ENCODE measurements around the gene FAM13B. TPM values are rescaled to one million over a fixed set of nuclear protein-coding genes. Genes with fewer than 3 reads are reported as not detected.

Gene FAM13B
- total and polyA plus RNA-seq, 10 of the 15 experiments (the other 5 are each of a cell fraction or from before 2014, with no cell fraction given), result 3.6 to 30.0 (median 20.3) TPM

DNA sequence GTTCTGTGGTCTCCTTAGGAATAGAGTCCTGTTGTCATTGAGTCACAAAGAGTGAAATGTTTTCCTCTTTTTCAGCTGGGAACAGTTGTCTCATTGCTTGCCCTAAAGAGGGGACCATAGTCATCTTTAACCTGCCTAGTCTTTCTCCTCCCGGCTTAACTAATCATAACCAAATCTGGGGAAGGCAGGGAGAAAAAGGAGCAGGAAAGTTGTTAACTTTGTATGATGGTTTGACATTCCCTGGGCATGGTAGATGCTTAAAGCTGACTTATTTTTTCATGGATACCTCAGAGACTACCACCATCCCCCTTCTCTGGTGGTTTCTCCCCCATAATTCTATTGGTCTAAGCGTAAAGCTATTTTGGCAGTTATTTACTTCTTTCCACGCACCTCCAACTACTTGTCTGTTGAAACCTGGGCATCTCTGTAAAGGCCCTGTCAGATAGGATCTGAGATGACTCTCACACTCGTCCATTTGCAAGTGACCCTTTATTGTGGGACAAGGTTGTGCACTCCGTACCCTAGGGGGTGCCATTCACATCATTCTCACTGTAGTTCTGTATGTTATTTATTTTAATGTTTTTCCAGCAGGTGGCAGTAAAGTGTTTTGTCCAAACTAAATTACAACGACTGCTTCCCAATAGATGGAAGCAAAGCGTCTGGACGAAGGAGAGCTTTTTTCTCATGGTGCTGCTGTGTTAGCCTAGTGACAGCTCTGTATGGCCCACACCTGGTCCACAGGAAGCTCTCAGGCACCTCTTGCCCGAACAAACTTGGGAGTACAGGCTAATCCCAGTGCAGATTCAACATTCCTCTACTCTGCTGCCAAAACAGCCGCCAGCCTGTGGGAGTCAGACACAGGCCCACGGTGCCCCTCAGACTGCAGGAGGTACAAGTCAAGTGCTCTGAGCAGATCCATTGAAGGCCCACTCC lies 3.0 kb upstream of the FAM13B start (continued):
- TF ChIP-seq, protein P1, sequence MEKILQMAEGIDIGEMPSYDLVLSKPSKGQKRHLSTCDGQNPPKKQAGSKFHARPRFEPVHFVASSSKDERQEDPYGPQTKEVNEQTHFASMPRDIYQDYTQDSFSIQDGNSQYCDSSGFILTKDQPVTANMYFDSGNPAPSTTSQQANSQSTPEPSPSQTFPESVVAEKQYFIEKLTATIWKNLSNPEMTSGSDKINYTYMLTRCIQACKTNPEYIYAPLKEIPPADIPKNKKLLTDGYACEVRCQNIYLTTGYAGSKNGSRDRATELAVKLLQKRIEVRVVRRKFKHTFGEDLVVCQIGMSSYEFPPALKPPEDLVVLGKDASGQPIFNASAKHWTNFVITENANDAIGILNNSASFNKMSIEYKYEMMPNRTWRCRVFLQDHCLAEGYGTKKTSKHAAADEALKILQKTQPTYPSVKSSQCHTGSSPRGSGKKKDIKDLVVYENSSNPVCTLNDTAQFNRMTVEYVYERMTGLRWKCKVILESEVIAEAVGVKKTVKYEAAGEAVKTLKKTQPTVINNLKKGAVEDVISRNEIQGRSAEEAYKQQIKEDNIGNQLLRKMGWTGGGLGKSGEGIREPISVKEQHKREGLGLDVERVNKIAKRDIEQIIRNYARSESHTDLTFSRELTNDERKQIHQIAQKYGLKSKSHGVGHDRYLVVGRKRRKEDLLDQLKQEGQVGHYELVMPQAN (conservative IDR thresholded peaks at IDR 0.05), result no peak
- TF ChIP-seq ETV6 (conservative IDR thresholded peaks at IDR 0.05 in 1 of 2, IDR thresholded peaks at IDR 0.05 in 1 of 2; ENCODE audit: borderline replicate concordance in 1 of 2, low read depth in 1 of 2) (no peak), POLR2AphosphoS5 (IDR thresholded peaks at IDR 0.05; ENCODE audit: low read length) (no peak), MTA2 (IDR thresholded peaks at IDR 0.05; ENCODE audit: low read depth) (no peak), ESRRA (IDR thresholded peaks at IDR 0.05; ENCODE audit: low read length) (0 out of 2 replicates have a peak, but pooled peaks have one; percentile 36), NFXL1 (IDR thresholded peaks at IDR 0.05; ENCODE audit: borderline replicate concordance) (no peak), ZNF207 (IDR thresholded peaks at IDR 0.05; ENCODE audit: borderline replicate concordance) (no peak), RBBP5 (conservative IDR thresholded peaks at IDR 0.05) (no peak), TCF12 (IDR thresholded peaks at IDR 0.05; ENCODE audit: low read depth, low read length) (no peak), ZNF24 (IDR thresholded peaks at IDR 0.05) (no peak), STAT3 (IDR thresholded peaks at IDR 0.05; ENCODE audit: low read depth, low read length) (no peak)
- TF ChIP-seq, protein P2, sequence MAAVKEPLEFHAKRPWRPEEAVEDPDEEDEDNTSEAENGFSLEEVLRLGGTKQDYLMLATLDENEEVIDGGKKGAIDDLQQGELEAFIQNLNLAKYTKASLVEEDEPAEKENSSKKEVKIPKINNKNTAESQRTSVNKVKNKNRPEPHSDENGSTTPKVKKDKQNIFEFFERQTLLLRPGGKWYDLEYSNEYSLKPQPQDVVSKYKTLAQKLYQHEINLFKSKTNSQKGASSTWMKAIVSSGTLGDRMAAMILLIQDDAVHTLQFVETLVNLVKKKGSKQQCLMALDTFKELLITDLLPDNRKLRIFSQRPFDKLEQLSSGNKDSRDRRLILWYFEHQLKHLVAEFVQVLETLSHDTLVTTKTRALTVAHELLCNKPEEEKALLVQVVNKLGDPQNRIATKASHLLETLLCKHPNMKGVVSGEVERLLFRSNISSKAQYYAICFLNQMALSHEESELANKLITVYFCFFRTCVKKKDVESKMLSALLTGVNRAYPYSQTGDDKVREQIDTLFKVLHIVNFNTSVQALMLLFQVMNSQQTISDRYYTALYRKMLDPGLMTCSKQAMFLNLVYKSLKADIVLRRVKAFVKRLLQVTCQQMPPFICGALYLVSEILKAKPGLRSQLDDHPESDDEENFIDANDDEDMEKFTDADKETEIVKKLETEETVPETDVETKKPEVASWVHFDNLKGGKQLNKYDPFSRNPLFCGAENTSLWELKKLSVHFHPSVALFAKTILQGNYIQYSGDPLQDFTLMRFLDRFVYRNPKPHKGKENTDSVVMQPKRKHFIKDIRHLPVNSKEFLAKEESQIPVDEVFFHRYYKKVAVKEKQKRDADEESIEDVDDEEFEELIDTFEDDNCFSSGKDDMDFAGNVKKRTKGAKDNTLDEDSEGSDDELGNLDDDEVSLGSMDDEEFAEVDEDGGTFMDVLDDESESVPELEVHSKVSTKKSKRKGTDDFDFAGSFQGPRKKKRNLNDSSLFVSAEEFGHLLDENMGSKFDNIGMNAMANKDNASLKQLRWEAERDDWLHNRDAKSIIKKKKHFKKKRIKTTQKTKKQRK (IDR thresholded peaks at IDR 0.05; ENCODE audit: low read depth, low read length), result no peak
- TF ChIP-seq, protein P3, sequence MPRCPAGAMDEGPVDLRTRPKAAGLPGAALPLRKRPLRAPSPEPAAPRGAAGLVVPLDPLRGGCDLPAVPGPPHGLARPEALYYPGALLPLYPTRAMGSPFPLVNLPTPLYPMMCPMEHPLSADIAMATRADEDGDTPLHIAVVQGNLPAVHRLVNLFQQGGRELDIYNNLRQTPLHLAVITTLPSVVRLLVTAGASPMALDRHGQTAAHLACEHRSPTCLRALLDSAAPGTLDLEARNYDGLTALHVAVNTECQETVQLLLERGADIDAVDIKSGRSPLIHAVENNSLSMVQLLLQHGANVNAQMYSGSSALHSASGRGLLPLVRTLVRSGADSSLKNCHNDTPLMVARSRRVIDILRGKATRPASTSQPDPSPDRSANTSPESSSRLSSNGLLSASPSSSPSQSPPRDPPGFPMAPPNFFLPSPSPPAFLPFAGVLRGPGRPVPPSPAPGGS (IDR thresholded peaks at IDR 0.05; ENCODE audit: borderline replicate concordance, insufficient read depth, low read depth, low read length, poor library complexity, severe bottlenecking), result no peak
- TF ChIP-seq, protein P4, sequence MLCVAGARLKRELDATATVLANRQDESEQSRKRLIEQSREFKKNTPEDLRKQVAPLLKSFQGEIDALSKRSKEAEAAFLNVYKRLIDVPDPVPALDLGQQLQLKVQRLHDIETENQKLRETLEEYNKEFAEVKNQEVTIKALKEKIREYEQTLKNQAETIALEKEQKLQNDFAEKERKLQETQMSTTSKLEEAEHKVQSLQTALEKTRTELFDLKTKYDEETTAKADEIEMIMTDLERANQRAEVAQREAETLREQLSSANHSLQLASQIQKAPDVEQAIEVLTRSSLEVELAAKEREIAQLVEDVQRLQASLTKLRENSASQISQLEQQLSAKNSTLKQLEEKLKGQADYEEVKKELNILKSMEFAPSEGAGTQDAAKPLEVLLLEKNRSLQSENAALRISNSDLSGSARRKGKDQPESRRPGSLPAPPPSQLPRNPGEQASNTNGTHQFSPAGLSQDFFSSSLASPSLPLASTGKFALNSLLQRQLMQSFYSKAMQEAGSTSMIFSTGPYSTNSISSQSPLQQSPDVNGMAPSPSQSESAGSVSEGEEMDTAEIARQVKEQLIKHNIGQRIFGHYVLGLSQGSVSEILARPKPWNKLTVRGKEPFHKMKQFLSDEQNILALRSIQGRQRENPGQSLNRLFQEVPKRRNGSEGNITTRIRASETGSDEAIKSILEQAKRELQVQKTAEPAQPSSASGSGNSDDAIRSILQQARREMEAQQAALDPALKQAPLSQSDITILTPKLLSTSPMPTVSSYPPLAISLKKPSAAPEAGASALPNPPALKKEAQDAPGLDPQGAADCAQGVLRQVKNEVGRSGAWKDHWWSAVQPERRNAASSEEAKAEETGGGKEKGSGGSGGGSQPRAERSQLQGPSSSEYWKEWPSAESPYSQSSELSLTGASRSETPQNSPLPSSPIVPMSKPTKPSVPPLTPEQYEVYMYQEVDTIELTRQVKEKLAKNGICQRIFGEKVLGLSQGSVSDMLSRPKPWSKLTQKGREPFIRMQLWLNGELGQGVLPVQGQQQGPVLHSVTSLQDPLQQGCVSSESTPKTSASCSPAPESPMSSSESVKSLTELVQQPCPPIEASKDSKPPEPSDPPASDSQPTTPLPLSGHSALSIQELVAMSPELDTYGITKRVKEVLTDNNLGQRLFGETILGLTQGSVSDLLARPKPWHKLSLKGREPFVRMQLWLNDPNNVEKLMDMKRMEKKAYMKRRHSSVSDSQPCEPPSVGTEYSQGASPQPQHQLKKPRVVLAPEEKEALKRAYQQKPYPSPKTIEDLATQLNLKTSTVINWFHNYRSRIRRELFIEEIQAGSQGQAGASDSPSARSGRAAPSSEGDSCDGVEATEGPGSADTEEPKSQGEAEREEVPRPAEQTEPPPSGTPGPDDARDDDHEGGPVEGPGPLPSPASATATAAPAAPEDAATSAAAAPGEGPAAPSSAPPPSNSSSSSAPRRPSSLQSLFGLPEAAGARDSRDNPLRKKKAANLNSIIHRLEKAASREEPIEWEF (IDR thresholded peaks at IDR 0.05; ENCODE audit: insufficient replicate concordance, low read depth, low read length), result no peak
- TF ChIP-seq, protein P5, sequence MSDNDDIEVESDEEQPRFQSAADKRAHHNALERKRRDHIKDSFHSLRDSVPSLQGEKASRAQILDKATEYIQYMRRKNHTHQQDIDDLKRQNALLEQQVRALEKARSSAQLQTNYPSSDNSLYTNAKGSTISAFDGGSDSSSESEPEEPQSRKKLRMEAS (IDR thresholded peaks at IDR 0.05; ENCODE audit: low read depth, low read length), result no peak; the same call in 1 of the 2 replicates

Measured in GM12878 (cell line).